GM03348 (cell line): Measurements from ENCODE around the gene DNAJC18.
"Not testable (repeated sequence)": the region's sequence is repeated elsewhere in the genome, so short reads cannot be mapped to it uniquely, and the experiment has no call there.

Experiments
- DNase-seq: peaks from one replicate; pipeline ENCODE4 v3.0.0; 2012; ENCODE audit warnings: low spot score

Gene DNAJC18

DNA sequence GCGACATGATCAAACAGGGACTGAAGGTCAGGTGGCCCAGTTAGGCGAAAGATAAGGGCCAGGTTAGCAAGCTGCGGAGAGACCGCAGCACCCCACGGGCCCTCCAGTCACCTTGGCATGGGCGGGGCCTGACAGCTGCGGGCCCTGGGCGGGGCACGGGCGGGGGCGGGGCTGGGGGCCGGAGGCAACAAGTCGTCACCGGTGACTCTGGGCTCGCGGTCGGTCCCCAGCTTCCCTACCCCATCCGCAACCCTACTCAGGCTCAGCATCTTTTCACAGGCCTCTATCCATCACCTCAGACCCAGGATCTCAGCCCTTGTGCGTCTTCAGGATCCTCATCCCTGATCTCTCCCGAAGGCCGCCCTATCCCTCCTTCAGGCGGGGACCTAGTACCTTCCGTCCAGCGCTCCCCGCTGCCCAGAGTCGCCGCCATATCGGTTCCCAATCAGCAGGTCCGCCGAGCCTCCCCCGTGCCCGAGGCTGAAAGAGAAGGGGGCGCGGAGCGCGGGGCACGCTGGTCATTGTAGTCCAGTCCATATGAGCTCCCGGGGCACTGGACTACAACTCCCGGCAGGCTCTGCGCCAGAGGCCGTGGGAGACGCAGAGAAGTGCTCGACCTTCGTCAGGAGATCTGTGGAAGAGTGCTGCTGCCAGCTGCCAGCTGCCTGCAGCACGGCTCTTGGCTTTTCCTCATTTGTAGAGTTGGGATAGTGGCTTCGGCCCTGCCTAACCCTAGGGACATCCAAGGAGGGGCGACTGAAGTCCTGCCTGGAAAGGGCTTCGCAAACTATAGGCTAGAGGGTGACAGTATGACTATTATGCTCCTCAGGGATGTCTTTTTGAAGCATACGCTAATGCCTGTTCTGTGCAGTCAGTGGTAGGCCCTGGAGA lies at the start of gene DNAJC18:
TSS of gene DNAJC18 (minus strand) at position 513 of the 891 bp plus-strand sequence. CDS start at position 433, 80 bp downstream.
- DNase-seq = peak; percentile 95

DNA sequence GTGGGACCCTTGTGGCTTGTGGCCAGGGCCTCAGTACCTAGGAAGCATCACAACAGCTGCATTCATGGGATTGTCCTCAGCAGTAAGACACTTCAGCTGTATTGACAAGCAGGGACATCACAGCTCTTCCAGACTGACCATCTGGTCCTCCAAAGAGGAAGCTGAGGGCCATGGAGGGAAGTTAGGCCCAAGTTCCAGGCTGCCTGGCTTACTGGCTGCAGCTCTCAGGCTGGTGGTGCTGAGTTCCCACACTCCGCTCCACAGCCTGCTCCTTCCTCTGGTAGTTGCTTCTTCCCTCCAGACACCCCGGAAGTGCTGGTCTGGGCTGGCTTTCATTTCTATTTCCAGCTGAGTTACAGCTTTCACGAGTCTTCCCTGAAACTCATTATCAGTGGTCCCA lies 48.9 kb upstream of the DNAJC18 start:
- no peak for DNase-seq

DNA sequence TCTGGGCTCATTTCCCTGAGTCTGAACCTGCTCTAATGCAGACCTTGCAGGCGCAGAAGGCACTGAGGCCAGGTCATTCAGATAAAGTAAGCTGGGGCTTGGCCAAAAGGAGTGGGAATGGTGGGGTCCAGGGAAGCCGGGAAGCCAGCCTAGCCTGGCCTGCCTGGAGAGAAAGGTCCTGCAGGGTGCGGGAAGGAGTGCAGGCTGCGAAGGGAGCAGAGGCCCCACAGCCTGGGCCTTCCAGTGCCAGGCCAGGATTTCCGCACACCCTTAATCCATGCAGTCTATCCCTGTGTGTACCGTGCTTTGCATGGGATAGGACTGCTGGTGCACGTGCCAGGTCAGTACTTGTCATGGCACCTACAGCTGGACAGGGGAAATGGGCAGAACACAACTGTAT lies 46.9 kb upstream of the DNAJC18 start:
- DNase-seq = no peak

DNA sequence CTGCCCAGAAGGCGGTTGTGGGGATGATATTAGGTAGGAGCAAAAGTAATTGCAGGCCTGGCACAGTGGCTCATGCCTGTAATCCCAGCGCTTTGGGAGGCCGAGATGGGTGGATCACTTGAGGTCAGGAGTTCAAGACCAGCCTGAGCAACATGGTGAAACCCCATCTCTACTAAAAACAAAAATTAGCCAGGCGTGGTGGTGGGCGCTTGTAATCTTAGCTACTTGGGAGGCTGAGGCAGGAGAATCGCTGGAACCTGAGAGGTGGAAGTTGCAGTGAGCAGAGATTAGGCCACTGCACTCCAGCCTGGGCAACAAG lies 43.5 kb upstream of the DNAJC18 start:
- not testable (repeated sequence) for DNase-seq

DNA sequence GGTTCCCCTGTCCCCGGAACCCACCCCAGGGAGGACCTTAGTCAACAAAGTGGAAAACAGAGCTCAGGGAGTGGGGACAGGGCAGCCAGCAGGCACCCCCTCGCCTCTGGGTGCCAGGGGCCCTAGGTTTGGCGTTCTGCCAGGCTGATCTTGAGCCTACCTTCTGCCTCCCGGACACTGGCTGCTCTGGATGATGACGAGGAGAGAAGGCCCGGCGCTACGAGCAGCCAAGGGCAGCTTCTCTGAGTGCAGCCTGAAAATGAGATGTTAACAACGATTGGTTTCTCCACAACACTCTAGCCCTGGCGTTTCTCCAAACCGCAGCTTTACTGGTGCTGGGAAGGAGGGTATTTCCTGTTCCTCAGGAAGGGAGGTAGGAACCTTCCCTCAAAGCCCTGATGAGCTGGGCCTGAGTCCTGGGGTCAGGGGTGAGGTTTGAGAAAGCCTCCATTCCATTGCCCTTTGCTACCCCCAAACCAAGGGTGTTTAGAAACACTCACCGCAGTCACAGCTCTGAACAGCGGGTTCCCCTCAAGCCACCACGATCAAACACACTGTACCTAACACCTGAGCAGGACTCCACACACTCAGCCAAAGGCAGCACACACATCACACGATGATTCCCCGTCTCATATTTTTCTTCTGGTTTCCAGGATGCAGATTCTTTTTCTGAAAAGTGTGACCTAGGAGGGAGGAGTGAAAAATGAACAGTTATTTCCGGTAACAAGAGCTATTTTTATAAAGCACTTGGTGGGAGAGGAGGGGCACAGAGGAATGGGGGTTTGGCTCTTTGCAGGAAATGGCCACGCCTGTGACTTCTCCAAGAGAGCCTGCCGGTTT lies 42.9 kb upstream of the DNAJC18 start, which contains the start of gene STING1:
TSS of gene STING1 (minus strand) at position 709 of the 840 bp plus-strand sequence. CDS start 1,054 bp downstream, outside the sequence.
- DNase-seq = peak; percentile 92

DNA sequence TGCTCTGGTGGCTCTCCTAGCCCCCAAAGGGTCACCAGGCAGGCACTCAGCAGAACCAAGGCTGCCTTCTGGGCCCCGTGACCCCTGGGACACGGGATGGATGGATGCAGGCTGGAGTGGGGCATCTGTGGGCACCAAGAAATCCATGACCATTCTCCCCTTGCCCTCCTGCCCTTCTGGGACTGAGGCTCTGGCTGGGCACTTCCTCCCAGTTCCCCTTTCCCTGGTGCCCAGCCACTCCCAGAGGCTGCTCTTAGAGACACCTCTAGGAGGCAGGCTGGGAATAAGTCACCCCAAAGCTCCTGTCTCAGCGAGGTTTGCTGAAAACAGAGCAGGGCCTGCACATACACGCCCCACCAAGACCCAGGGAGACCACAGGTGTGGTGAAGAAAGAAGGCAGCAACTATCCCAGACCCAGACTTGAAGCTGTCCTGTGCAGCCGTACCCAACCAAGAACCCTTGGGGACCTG lies 42.3 kb upstream of the DNAJC18 start:
- peak; percentile 70 for DNase-seq

DNA sequence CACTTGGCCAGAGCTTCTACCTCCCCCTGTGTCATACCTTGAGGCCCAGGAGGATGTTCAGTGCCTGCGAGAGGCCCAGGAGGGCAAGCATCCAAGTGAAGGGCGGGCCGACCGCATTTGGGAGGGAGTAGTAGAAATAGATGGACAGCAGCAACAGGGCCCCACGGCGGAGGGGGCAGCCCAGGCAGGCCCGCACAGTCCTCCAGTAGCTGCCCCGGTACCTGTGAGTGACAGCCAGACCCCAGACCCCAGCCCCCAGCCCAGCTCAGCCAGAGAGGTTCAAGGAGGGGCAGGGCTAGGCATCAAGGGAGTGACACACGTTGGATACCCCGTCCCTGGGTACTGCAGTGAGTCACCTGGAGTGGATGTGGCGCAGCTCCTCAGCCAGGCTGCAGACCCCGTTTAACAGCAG lies 41.8 kb upstream of the DNAJC18 start:
- peak; percentile 68 for DNase-seq

DNA sequence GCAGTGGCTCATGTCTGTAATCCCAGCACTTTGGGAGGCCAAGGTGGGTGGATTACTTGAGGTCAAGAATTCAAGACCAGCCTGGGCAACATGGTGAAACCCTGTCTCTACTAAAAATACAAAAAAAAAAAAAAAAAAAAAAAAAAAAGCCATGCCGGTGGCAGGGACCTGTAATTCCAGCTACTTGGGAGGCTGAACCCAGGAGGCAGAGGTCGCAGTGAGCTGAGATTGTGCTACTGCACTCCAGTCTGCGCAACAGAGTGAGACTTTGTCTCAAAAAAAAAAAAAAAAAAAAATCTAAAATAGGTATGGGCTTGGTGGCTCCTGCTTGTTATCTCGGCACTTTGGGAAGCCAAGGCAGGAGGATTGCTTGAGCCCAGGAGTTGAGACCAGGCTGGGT lies 40.4 kb upstream of the DNAJC18 start:
- not testable (repeated sequence) for DNase-seq

DNA sequence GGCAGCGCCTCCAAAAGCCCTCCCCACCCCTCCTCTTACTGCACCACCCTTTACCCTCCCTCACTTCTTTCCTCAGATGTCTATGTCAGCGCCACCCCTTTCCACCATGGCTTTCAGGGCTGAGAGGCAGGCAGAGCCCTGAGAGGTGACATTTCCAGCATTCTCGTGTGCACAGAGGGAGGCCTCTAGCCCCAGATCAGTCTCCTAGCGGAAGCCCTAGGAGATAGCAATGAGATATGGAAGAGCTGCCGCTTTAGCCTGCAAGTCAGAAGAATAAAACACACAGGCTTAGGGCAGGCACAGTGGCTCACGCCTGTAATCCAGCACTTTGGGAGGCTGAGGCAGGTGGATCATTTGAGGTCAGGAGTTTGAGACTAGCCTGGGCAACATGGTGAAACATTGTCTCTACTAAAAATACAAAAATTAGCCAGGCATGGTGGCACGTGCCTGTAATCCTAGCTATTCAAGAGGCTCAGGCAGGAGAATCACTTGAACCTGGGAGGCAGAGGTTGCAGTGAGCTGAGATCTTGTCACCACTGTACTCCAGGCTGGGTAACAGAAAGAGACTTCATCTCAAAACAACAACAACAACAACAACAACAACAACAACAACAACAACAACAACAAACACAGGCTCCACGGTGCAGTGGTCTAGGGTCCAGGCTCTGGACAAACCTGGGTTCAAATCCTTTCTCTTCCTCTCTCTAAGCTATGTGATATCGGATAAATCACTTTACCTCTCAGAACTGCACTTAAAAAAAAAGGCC lies 39.5 kb upstream of the DNAJC18 start:
- DNase-seq = not testable (repeated sequence)

DNA sequence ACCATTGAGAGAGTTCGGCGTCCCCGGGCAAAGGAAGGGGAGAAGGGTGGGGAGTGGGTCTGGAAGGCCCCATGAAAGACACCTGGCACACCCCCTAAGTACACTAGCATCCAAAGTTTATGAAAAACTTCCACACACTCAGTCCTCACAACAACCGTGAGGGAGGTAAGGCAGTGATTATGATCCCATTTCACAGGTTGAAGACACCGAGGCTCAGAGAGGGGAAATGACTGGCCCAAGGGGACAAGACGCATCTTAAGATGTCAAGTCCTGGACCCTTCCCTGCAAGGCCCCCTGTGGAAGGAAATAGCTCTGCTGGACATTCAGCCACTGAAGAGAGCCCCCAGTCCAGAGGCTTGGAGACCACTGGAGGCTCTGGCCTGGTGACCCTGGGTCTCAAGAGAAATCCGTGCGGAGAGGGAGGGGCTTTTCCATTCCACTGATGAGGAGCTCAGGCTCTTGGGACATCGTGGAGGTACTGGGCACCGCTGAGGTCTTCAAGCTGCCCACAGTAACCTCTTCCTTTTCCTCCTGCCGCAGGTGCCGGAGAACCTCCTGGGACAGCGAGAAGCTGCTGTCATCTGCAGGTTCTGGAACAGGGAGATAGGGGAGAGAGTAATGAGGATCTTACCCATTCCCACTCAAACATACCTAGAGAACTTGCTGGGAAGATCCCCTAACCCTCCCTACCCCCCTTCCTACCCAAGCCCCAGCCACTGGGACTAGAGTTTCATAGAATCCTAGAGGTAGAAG lies 36.7 kb upstream of the DNAJC18 start:
- no peak for DNase-seq

DNA sequence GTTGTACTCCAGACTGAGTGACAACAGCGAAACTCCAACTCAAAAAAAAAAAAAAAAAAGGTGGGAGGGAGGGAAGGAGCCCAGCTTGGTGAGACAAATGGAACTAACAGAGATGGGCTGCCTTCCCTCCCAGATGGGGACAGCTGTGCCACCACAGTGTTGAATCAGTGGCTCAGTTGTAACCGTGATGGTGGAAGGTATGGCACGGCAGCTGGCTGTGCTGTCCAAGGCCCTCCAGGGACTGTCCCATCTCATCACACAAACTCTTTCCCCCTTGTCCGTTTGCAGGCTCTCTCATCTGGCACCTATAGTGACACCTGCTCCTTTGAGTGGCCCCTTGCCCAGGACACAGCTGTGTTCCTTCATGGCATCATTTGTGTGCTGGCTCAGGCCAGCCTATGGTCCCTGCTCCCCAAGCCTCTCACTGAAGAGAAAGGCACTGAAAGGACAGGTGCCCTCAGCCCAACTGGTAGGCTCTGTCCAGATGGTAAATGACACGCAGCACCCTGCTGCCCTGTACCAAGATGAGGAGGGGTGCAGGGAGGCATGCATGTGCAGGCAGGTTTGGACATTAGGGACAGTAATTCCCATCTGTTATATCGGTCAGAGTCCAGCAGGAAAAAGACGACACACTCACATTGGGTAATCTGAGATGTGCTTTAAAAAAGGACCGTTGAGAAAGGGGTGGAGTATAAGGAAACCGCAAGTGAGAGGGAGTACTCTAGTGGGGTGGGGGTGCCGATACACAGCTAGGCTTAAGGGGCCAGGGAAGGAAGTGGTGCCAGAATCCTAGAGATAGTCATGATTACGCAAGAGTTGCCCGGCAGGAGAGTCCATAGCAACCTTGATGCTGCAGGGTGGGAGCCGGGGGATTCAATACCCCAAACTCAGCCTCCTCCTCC lies 35.8 kb upstream of the DNAJC18 start:
- no peak for DNase-seq

DNA sequence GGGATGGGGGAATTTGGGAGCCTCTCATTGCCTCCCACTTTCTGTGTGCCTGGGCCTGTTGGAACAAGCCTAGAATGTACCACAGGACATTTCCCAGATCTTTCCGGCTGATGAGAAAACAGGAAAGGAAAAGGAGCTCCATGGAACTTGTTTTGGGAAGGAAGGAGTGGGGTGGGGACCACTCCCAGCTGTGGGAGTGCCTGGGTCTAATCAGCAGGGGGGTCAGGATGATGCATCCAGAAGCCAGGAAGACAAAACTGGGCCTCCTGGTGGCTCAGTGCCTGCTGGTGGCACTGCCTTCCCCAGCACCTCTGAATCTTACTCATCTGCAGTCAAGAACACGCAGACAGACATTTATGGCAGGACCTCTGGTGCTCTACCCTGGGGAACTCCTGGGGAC lies 34.2 kb upstream of the DNAJC18 start:
- DNase-seq = no peak

DNA sequence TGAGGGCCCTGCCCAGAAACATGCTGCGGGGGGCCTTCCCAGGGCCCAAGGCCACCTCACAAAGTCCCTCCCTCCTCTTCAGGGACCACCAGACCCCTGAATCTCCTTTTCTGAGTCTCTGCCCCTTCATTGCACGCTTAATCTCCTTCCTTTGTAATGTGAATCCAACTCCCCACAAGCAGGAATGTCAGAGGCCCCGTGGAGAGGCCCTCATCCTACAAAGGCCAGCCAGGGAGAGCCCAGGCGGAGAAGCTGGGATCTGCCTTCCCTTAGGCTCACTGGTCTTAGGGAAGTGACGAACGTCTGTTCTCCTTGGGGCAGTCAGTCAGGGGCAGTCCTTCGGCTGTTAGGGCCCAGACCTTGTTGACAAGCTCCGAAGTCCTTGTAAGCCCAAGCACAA lies 33.8 kb upstream of the DNAJC18 start:
- DNase-seq = no peak

DNA sequence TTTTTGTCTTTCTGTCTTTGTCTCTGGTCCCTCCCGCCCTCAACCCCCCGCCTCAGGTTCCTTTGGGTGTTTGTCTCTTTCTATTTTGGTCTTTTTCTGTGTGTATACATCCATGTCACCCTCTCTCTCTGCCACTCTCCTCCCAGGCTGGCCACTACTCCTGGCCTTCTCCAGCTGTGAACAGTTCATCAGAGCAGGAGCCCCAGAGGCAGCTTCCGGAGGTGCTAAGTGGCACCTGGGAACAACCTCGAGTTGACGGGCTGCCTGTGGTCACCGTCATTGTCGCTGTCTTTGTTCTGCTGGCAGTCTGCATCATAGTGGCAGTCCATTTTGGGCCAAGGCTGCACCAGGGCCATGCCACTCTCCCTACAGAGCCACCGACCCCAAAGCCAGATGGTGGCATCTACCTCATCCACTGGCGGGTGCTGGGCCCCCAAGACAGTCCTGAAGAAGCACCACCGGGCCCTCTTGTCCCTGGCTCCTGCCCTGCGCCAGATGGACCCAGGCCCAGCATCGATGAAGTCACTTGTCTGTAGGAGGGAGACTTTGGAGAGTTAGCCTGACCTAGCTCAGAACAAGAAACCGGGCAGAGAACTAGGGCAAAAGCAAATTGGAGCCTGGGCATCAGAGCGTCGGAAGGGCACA lies 33.2 kb upstream of the DNAJC18 start:
- DNase-seq = no peak

DNA sequence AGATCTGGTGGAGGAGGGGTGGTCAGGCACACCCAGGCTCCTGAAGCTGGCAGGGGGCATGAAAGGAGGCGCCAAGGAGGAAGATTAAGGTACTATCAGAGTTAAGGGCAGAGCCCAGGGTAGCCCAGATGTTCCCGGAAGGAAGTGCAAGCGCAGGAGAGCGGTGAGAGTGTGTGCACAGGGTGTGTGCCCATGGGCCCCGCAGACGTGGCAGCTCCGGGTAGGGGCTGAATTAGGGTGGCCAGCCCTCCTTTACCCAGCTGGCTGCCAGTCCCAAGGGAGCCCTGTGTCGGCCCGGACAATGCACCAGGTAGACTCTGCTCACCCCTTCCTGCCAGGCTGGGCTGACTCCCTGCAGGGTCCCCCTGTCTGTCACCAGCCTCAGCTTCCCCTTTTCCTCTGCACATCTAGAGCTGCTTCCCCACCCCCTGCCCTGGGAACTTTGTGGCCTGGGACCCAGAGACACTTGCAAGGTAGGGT lies 31.5 kb upstream of the DNAJC18 start, which contains the start of gene SMIM33:
TSS of gene SMIM33 (plus strand) at position 184 of the 480 bp plus-strand sequence. CDS start at position 302, 118 bp downstream.
- DNase-seq = no peak

DNA sequence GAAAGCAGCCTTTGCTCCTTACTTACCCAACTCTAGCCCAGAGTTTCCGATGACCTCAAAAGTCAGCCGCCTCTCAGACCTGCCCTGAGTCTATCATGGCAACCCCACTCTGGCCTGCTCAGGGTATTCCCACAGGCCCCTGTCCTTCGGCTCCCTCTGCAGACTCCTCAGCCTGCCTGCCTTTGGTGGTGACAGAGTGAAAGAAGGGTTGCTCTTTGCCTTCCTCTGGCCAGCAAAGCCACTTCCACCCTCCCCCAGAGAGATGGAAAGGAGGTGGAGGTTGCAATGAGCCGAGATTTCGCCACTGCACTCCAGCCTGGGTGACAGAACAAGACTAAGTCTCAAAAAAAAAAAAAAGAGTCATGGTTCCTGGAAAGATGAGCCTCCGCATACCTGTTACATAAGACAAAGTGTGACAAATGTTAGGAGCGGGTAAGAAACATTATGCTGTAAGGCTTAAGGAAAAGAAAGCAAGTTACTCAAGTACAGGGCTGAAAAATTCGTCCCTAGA lies 29.2 kb upstream of the DNAJC18 start:
- no peak for DNase-seq

DNA sequence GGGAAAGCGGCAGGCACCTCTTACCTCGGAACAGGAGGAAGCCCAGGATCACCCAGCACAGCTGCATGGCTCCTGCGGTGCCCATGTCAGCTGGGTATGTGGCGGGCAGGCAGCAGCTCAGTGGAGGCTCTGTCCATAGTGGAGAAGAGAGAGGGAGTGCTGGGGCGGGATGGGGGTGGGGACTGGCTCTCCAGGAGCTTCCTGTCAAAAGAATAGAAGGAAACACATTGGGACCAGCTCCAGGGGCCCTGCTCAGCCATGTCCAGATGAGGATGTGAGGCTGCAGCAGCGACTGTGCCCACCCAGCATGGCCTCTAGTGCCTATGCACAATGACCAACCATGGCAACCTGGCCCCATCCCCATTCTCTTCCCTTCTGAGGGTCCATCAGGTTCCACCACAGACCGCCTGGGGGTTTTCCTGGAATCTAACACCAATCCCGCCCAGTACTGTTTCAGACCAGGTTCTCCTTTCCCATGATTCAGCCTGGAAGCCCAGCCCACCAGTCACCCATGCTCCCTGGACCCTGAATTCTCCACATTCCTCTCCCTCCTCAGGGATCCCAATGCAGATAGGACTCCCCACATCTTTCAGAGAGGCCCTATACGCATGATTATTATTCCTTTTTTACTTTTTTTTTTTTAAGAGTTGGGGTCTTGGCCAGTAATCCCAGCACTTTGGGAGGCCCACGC lies 23.4 kb upstream of the DNAJC18 start, which contains the start of gene ECSCR:
TSS of gene ECSCR (minus strand) at position 158 of the 691 bp plus-strand sequence. CDS start at position 85, 73 bp downstream.
- DNase-seq = no peak

DNA sequence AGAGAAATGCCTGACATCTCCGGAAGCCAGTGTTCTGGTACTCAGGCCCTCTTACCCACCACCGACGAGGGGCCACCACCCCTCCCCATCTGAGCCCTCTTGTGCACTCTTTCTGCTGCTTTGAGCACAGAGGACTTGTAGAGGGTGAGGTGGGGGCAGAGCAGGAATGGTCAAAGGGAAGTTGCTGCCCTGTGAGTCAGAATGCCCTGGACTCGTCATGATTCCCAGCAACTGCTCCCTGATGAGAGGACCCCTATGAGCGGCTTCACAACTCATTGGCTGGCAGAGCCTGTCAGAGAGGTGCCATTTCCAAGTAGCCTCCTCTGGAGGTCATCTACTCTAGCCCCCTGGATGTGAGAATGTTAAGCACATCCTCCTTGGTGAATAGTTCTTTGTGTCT lies 22.4 kb upstream of the DNAJC18 start:
- DNase-seq = peak; percentile 56
